Breast epithelium (tissue), 3 donors: ENCODE results near the gene DUSP6.

Experiments used
- CTCF ChIP-seq, 3 donors: fragments of 450-650 bp; IDR thresholded peaks; one replicate each; pipeline ENCODE4 v1.5.1; 2016 to 2017; ENCODE audit warnings: antibody characterized with exemption in 3 of 3, mild to moderate bottlenecking in 3 of 3, moderate library complexity in 3 of 3
- POLR2A ChIP-seq: fragments of 450-650 bp; IDR thresholded peaks from one replicate; pipeline ENCODE4 v1.6.1; 2016; ENCODE audit warnings: antibody characterized with exemption, mild to moderate bottlenecking, moderate library complexity
- POLR2AphosphoS5 ChIP-seq, 3 donors: sonication (generic); formaldehyde crosslinking; IDR thresholded peaks; one replicate each; pipeline ENCODE4 v1.6.1; 2017; ENCODE audit warnings: antibody characterized with exemption in 3 of 3

GRCh38 chr12:89353823-89354611 lies 1.7 kb upstream of the DUSP6 start:
- TF ChIP-seq CTCF (IDR thresholded peaks at IDR 0.05) (no peak), POLR2A (no peak), POLR2AphosphoS5 (IDR thresholded peaks at IDR 0.05) (peak; percentile 7 to 65 (median 33))
